GM23338 (cell line): ENCODE results near the gene PTPN9. TPM values are rescaled to one million over a fixed set of nuclear protein-coding genes. Genes with fewer than 3 reads are reported as not detected.
A peak's percentile ranks its signal among the peaks of the same experiment; 100 is the strongest.
"Not testable (repeated sequence)": the region's sequence is repeated elsewhere in the genome, so short reads cannot be mapped to it uniquely, and the experiment has no call there.

Source experiments
- ATAC-seq: fragments of 200-7000 bp; cut with Tn5 transposase; 3 replicates; pipeline ENCODE4 v1.9.1; 2020
- DNase-seq: peaks from one replicate; pipeline ENCODE4 v3.0.0-alpha.2; 2015; ENCODE audit warnings: low spot score
- H2AFZ ChIP-seq: fragments of 200-600 bp; sonication (generic); 2 replicates; pipeline ENCODE4 v1.8.0; 2016; ENCODE audit warnings: antibody characterized with exemption, mild to moderate bottlenecking, moderate library complexity
- H3F3A ChIP-seq: fragments of 200-600 bp; sonication (generic); replicated peaks from 2 replicates; pipeline ENCODE4 v1.8.0; 2017; ENCODE audit warnings: antibody characterized with exemption, mixed run types, low read depth
- H3K27ac ChIP-seq: fragments of 200-600 bp; sonication (generic); 2 replicates; pipeline ENCODE4 v1.6.1; 2016; ENCODE audit warnings: low read depth
- H3K27me3 ChIP-seq: fragments of 200-600 bp; sonication (generic); 2 replicates; pipeline ENCODE4 v1.8.0; 2016; ENCODE audit warnings: mild to moderate bottlenecking, mixed run types, moderate library complexity; ENCODE audit not compliant: insufficient read depth
- H3K36me3 ChIP-seq: fragments of 200-600 bp; sonication (generic); 2 replicates; pipeline ENCODE4 v1.8.0; 2016; ENCODE audit warnings: mild to moderate bottlenecking; ENCODE audit not compliant: insufficient read depth
- H3K4me1 ChIP-seq: fragments of 200-600 bp; sonication (generic); 2 replicates; pipeline ENCODE4 v1.8.0; 2016; ENCODE audit warnings: mild to moderate bottlenecking, moderate library complexity; ENCODE audit not compliant: insufficient read depth
- H3K4me2 ChIP-seq: fragments of 200-600 bp; sonication (generic); 2 replicates; pipeline ENCODE4 v1.7.1; 2017; ENCODE audit warnings: mixed run types
- H3K4me3 ChIP-seq: fragments of 200-600 bp; sonication (generic); 2 replicates; pipeline ENCODE4 v1.6.1; 2016; ENCODE audit warnings: mixed run types
- H3K79me2 ChIP-seq: fragments of 200-600 bp; sonication (generic); replicated peaks from 2 replicates; pipeline ENCODE4 v1.8.0; 2017; ENCODE audit warnings: mild to moderate bottlenecking; ENCODE audit not compliant: insufficient read depth
- H3K9me2 ChIP-seq: fragments of 200-600 bp; sonication (generic); 2 replicates; pipeline ENCODE4 v1.8.0; 2017; ENCODE audit not compliant: insufficient read depth
- H4K20me1 ChIP-seq: fragments of 200-600 bp; sonication (generic); replicated peaks from 2 replicates; pipeline ENCODE4 v1.8.0; 2017; ENCODE audit warnings: mild to moderate bottlenecking; ENCODE audit not compliant: insufficient read depth
- H3K27ac Mint-ChIP-seq: 2 replicates; pipeline ENCODE4 v1.8.0; 2020; ENCODE audit warnings: inconsistent platforms, mild to moderate bottlenecking, moderate library complexity, mixed read lengths
- H3K27me3 Mint-ChIP-seq: 3 replicates; pipeline ENCODE4 v1.8.0; 2022; ENCODE audit warnings: low read depth, mild to moderate bottlenecking, moderate library complexity, mixed read lengths, inconsistent platforms; ENCODE audit not compliant: insufficient read depth, poor library complexity
- H3K36me3 Mint-ChIP-seq: 3 replicates; pipeline ENCODE4 v1.8.0; 2021; ENCODE audit warnings: low read depth, mild to moderate bottlenecking, inconsistent platforms, moderate library complexity, mixed read lengths
- H3K4me1 Mint-ChIP-seq: 3 replicates; pipeline ENCODE4 v1.8.0; 2020; ENCODE audit warnings: mild to moderate bottlenecking, inconsistent platforms, mixed read lengths
- H3K4me3 Mint-ChIP-seq: 3 replicates; pipeline ENCODE4 v1.8.0; 2021; ENCODE audit warnings: moderate library complexity, mild to moderate bottlenecking, inconsistent platforms, mixed read lengths
- H3K9me3 Mint-ChIP-seq: 3 replicates; pipeline ENCODE4 v1.8.0; 2020; ENCODE audit warnings: moderate library complexity, mild to moderate bottlenecking, inconsistent platforms, mixed read lengths
- CREB1 ChIP-seq: fragments of 250-450 bp; sonication (Bioruptor Pico); IDR thresholded peaks from 2 replicates; pipeline ENCODE4 v1.5.0; 2020; ENCODE audit warnings: low read depth, mild to moderate bottlenecking, moderate library complexity
- CTCF ChIP-seq, 2 experiments: fragments of 200-600 bp in 1 of 2; sonication (generic) in 1 of 2; conservative IDR thresholded peaks; 2 replicates each; pipeline versions ENCODE4 v1.5.1 to v1.6.1; 2016 to 2017; ENCODE audit warnings: antibody characterized with exemption in 2 of 2, low read depth in 2 of 2, mild to moderate bottlenecking in 2 of 2, moderate library complexity in 1 of 2
- ETS1 ChIP-seq: IDR thresholded peaks from 2 replicates; pipeline ENCODE4 v1.6.1; 2016; ENCODE audit warnings: antibody characterized with exemption
- EZH2 ChIP-seq: fragments of 200-600 bp; sonication (generic); IDR thresholded peaks from one replicate; pipeline ENCODE4 v1.8.0; 2017; ENCODE audit warnings: antibody characterized with exemption, mild to moderate bottlenecking, low read depth; ENCODE audit not compliant: unreplicated experiment
- EZH2phosphoT487 ChIP-seq: fragments of 200-600 bp; sonication (generic); IDR thresholded peaks from one replicate; pipeline ENCODE4 v1.8.1; 2018; ENCODE audit warnings: antibody characterized with exemption; ENCODE audit not compliant: unreplicated experiment
- JUNB ChIP-seq: IDR thresholded peaks from one replicate; pipeline ENCODE4 v1.6.1; 2016; ENCODE audit warnings: antibody characterized with exemption; ENCODE audit not compliant: unreplicated experiment
- NANOG ChIP-seq: IDR thresholded peaks from 2 replicates; pipeline ENCODE4 v1.6.1; 2016; ENCODE audit warnings: antibody characterized with exemption, borderline replicate concordance
- POLR2AphosphoS5 ChIP-seq: IDR thresholded peaks from 2 replicates; pipeline ENCODE4 v1.6.1; 2016; ENCODE audit warnings: antibody characterized with exemption, low read depth
- ZNF114 ChIP-seq: fragments of 250-450 bp; sonication (Bioruptor Pico); IDR thresholded peaks from 2 replicates; pipeline ENCODE4 v1.5.0; 2020; ENCODE audit warnings: mild to moderate bottlenecking, moderate library complexity
- polyA plus RNA-seq: library from polyadenylated mRNA; unstranded; fragments of >200 nt; fragmentation: Nextera tagmentation; extraction: Ambion mirVana; gene quantifications from 2 replicates; pipeline ENCODE4 v1.2.1, GENCODE V29; 2016
- total RNA-seq: library from RNA; depleted of rRNA; stranded (reverse); fragments of >200 nt; shearing (Covaris generic); gene quantifications from 2 replicates; pipeline ENCODE4 v1.2.3, GENCODE V29; 2014
- TF ChIP-seq, protein P1 (sequence below): IDR thresholded peaks from one replicate; pipeline ENCODE4 v1.6.1; 2018; ENCODE audit warnings: antibody characterized with exemption; ENCODE audit not compliant: unreplicated experiment

PTPN9 gene
- total and polyA plus RNA-seq, 2 experiments from 2014 or later: 12.1 to 32.7 TPM

DNA sequence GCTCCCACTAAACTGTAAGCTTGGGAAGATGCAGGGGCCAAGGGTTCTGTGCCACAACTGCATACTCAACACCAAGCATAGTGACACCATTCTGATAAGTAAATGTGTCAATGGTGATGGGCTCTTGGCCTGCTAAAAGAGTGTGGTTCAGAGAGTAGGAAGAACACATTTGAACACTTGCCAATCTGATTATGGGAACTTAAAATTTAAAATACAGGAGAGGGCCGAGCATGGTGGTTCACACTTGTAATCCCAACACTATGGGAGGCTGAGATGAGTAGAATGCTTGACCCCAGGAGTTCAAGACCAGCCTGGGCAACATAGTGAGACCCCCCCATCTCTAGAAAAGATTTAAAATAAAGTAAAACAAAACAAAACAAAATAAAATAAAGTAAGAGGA, 34.1 kb downstream of the PTPN9 start (continued):
- no peak for TF ChIP-seq ETS1
- no peak for TF ChIP-seq CTCF (conservative IDR thresholded peaks at IDR 0.05; ENCODE audit: low read depth in 2 of 2)
- TF ChIP-seq EZH2phosphoT487: no peak
- TF ChIP-seq POLR2AphosphoS5: no peak
- TF ChIP-seq EZH2: no peak

GRCh38 chr15:75544359-75544758, 34.8 kb downstream of the PTPN9 start:
- peaks cover 1% of the 10 kb centered on the region for H3K27me3 Mint-ChIP-seq
- TF ChIP-seq ZNF114 (CRISPR knock-in tag): no peak
- no peak for TF ChIP-seq POLR2AphosphoS5
- TF ChIP-seq EZH2: no peak
- TF ChIP-seq, protein P1, sequence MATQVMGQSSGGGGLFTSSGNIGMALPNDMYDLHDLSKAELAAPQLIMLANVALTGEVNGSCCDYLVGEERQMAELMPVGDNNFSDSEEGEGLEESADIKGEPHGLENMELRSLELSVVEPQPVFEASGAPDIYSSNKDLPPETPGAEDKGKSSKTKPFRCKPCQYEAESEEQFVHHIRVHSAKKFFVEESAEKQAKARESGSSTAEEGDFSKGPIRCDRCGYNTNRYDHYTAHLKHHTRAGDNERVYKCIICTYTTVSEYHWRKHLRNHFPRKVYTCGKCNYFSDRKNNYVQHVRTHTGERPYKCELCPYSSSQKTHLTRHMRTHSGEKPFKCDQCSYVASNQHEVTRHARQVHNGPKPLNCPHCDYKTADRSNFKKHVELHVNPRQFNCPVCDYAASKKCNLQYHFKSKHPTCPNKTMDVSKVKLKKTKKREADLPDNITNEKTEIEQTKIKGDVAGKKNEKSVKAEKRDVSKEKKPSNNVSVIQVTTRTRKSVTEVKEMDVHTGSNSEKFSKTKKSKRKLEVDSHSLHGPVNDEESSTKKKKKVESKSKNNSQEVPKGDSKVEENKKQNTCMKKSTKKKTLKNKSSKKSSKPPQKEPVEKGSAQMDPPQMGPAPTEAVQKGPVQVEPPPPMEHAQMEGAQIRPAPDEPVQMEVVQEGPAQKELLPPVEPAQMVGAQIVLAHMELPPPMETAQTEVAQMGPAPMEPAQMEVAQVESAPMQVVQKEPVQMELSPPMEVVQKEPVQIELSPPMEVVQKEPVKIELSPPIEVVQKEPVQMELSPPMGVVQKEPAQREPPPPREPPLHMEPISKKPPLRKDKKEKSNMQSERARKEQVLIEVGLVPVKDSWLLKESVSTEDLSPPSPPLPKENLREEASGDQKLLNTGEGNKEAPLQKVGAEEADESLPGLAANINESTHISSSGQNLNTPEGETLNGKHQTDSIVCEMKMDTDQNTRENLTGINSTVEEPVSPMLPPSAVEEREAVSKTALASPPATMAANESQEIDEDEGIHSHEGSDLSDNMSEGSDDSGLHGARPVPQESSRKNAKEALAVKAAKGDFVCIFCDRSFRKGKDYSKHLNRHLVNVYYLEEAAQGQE: no peak
- TF ChIP-seq NANOG: no peak
- TF ChIP-seq CREB1: no peak
- no peak for TF ChIP-seq CTCF (conservative IDR thresholded peaks at IDR 0.05; ENCODE audit: low read depth in 2 of 2)
- no peak for TF ChIP-seq EZH2phosphoT487
- no peak for TF ChIP-seq ETS1
- no peak for TF ChIP-seq JUNB
- Histone ChIP-seq H3K36me3 (no peaks in the 10 kb centered on the region; the same call in 1 of the 2 replicates), H3K79me2 (peaks cover 100% of the 10 kb centered on the region), H3K4me2 (no peak overlapping the region), H3K9me2 (no peaks in the 10 kb centered on the region), H3K4me1 (no peaks in the 10 kb centered on the region), H4K20me1 (peaks cover 35% of the 10 kb centered on the region), H3K27me3 (no peaks in the 10 kb centered on the region), H2AFZ (no peak overlapping the region), H3F3A (0 out of 2 replicates have a peak, but pooled peaks cover 12% of the 10 kb centered on the region), H3K4me3 (no peak overlapping the region), H3K27ac (peak overlapping the region; percentile 84)
- peaks cover 7% of the 10 kb centered on the region; the same call in 2 of the 3 replicates for H3K4me1 Mint-ChIP-seq
- H3K4me3 Mint-ChIP-seq: no peak overlapping the region
- 0 out of 3 replicates have a peak, but pooled peaks cover 5% of the 10 kb centered on the region for H3K36me3 Mint-ChIP-seq
- DNase-seq: no peak
- H3K9me3 Mint-ChIP-seq: no peaks in the 10 kb centered on the region
- H3K27ac Mint-ChIP-seq: no peak overlapping the region; the same call in 1 of the 2 replicates
- no peak for ATAC-seq

DNA sequence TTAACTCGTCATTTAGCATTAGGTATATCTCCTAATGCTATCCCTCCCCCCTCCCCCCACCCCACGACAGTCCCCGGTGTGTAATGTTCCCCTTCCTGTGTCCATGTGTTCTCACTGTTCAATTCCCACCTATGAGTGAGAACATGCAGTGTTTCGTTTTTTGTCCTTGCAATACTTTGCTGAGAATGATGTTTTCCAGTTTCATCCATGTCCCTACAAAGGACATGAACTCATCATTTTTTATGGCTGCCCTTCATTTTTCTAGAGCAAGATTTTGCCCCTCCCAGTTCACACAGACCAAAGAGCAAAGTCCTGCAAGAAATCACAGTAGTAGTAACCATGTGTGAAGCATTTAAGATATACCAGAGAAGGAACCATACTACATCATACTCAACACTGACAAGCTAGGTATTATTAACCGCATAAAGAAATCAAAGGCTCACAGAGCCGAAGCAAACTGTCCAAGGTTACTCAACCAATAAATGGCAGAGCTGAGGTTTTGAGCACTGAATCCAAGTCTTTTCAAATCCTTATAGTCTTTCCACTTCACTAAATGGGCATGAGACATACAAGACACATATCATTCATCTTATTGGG, 36.1 kb downstream of the PTPN9 start:
- ATAC-seq, H2AFZ ChIP-seq, H3K36me3 Mint-ChIP-seq: not testable (repeated sequence)

More for the DNA sequence above, 36.1 kb downstream of the PTPN9 start:
- H3K4me1 Mint-ChIP-seq, H3K27ac Mint-ChIP-seq, H3K27ac ChIP-seq, H3K4me3 Mint-ChIP-seq, H3K9me3 Mint-ChIP-seq, H3K4me2 ChIP-seq, H3K4me3 ChIP-seq, H3K9me2 ChIP-seq, H3K4me1 ChIP-seq, H3K27me3 Mint-ChIP-seq, DNase-seq, H3K27me3 ChIP-seq, H3K36me3 ChIP-seq: not testable (repeated sequence)
- Histone ChIP-seq H3F3A (0 out of 2 replicates have a peak, but pooled peaks cover 12% of the 10 kb centered on the region), H3K79me2 (peaks cover 100% of the 10 kb centered on the region), H4K20me1 (peaks cover 30% of the 10 kb centered on the region)
